ENCODE measurements around the gene ASTL.

ASTL gene

DNA sequence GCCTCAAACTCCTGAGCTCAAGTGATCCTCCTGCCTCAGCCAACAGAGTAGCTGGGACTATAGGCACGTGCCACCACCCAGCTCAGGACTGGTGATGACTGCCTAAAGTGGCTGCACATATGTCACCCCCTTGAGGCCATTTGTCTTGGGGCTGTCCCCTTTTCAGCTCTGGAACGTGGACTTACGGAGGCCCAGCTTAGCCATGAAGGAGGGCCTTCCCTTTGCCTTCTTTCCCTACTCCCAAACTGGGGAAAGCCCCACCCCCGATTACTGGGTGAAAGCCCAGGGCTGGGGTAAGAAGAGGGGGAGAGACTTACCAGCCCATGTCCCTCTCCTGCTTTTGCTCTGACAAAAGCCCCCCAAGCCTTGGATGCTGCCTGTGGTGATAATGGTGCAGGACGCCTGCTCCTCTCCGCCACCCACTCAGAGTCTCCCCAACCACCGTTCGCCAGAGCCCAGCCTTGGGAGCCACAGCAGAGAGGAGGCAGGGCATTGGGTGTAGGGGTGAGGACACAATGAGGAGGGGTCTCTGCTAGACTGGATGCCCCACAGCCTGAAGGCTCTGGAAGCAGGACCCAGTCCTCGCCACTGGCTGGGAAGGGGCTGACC is 9.4 kb upstream of the ASTL start:
- H3K9me3 ChIP-seq (ENCODE audit: insufficient read depth, low read length): no peaks in the 10 kb centered on the region
- DNase-seq (ENCODE audit: low read depth, low spot score): no peak
- peak overlapping the region; percentile 42 for H3K9ac ChIP-seq (ENCODE audit: insufficient read length, low read depth)
- peaks cover 11% of the 10 kb centered on the region for H3K36me3 ChIP-seq (ENCODE audit: insufficient read depth, insufficient read length, low read length)
- H3K27me3 ChIP-seq (ENCODE audit: insufficient read depth, insufficient read length): peaks cover 10% of the 10 kb centered on the region
- no peak for TF ChIP-seq SUZ12 (IDR thresholded peaks at IDR 0.05; ENCODE audit: extremely low read depth, insufficient read depth, insufficient read length)
- no peak for TF ChIP-seq ZNF274 (IDR thresholded peaks at IDR 0.05; ENCODE audit: low read depth, low read length)
- no peak for TF ChIP-seq YY1 (IDR thresholded peaks at IDR 0.05; ENCODE audit: insufficient read depth, insufficient read length)
- peaks cover 40% of the 10 kb centered on the region for H3K4me1 ChIP-seq (ENCODE audit: insufficient read depth, insufficient read length)
- no peak overlapping the region for H3K4me3 ChIP-seq (ENCODE audit: insufficient read length, low read depth)

DNA sequence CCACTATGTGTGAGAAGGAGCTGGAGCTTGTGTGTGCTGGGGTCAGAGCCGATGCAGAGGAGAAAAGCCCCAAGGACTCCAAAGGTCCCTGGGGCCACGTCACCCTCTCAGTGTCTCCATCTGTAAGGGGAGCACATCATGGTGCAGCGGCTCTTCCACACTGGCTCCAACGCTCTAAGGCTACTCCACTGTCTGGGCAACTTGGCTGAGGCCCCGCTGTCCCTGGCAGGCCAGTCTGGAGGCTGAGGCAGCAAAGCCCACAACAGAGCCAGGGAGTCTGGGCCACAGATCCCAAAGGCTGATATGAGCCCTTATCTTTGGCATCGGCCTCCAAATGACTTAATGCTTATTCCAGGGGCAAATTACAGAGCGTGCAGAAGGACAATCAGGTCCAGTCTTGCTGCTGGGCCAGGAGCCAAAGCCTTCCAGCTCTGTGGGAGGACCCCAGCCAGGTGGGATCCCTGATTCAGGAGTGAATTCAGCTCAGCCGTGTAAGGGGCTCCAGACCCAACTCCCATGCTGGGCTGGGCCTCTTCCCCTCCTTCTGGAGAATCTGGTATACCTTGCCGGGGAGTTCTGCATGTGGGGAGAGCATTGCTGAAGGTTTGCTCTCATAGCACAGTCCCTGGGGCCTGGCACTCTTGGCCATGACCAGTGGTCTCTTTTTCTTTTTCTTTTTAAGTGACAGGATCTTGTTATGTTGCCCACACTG is 8.7 kb upstream of the ASTL start:
- H3K9me3 ChIP-seq (ENCODE audit: insufficient read depth, low read length): no peaks in the 10 kb centered on the region
- H3K27me3 ChIP-seq (ENCODE audit: insufficient read depth, insufficient read length): peaks cover 10% of the 10 kb centered on the region
- peaks cover 14% of the 10 kb centered on the region for H3K36me3 ChIP-seq (ENCODE audit: insufficient read depth, insufficient read length, low read length)
- TF ChIP-seq SUZ12 (IDR thresholded peaks at IDR 0.05; ENCODE audit: extremely low read depth, insufficient read depth, insufficient read length): no peak
- TF ChIP-seq YY1 (IDR thresholded peaks at IDR 0.05; ENCODE audit: insufficient read depth, insufficient read length): no peak
- TF ChIP-seq ZNF274 (IDR thresholded peaks at IDR 0.05; ENCODE audit: low read depth, low read length): no peak
- no peak for DNase-seq (ENCODE audit: low read depth, low spot score)
- H3K4me1 ChIP-seq (ENCODE audit: insufficient read depth, insufficient read length): peaks cover 37% of the 10 kb centered on the region
- no peak overlapping the region for H3K9ac ChIP-seq (ENCODE audit: insufficient read length, low read depth)
- H3K4me3 ChIP-seq (ENCODE audit: insufficient read length, low read depth): no peak overlapping the region

DNA sequence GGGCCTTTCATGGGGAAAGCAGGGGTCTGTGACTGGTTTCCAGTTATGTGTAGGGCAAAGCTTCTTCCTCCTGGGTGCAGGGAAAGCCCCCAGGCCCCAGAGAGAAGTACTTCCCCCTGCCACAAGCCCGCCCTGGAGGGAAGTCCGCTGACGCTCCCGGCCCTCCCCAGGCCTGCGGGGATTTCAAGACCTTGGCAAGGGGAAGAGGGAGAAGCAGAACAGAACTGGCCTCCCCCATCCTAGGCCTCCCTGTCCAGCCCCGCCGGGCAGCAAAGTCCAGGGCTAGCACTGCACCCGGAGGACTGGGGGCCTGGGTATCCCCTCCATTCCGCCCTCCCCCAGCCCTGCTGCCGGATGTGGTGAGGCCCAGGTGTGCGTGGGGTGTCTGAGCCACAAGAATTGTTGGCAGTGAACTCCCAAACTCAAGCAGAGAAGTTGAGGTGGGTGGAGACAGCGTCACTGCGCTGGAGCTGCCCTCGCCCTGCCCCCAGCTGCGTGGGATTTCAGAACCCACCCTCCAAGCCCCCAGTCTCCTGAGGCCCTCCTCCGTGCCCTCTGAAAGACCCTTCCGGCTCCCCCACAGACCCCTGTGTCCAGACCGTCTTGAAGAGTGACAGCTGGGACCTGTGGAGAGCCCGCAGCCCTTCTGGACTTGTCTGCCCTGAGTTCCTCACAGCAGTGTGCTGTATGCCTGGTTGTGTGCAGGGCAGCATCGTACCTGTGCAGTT is 8.0 kb upstream of the ASTL start:
- peaks cover 10% of the 10 kb centered on the region for H3K27me3 ChIP-seq (ENCODE audit: insufficient read depth, insufficient read length)
- peaks cover 14% of the 10 kb centered on the region for H3K36me3 ChIP-seq (ENCODE audit: insufficient read depth, insufficient read length, low read length)
- no peak for TF ChIP-seq SUZ12 (IDR thresholded peaks at IDR 0.05; ENCODE audit: extremely low read depth, insufficient read depth, insufficient read length)
- TF ChIP-seq YY1 (IDR thresholded peaks at IDR 0.05; ENCODE audit: insufficient read depth, insufficient read length): no peak
- TF ChIP-seq ZNF274 (IDR thresholded peaks at IDR 0.05; ENCODE audit: low read depth, low read length): no peak
- no peaks in the 10 kb centered on the region for H3K9me3 ChIP-seq (ENCODE audit: insufficient read depth, low read length)
- DNase-seq (ENCODE audit: low read depth, low spot score): no peak
- H3K4me3 ChIP-seq (ENCODE audit: insufficient read length, low read depth): no peak overlapping the region
- peaks cover 36% of the 10 kb centered on the region for H3K4me1 ChIP-seq (ENCODE audit: insufficient read depth, insufficient read length)
- H3K9ac ChIP-seq (ENCODE audit: insufficient read length, low read depth): no peak overlapping the region

DNA sequence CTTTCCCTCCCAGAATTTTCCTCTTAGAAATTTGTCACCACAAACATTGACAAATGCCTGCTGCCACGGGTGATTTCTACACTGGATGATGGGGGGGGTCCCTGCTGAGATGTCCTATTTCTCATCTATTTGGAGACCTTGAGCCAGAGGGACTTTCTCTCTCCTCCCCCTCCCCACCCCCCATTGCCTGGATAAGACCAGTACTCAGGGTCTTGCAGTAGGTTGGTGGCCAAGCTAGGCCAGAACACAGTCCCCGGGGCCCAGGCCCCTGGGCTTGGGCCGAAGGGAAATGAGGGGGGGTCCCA is 7.5 kb upstream of the ASTL start:
- H3K36me3 ChIP-seq (ENCODE audit: insufficient read depth, insufficient read length, low read length): peaks cover 14% of the 10 kb centered on the region
- peaks cover 10% of the 10 kb centered on the region for H3K27me3 ChIP-seq (ENCODE audit: insufficient read depth, insufficient read length)
- H3K9ac ChIP-seq (ENCODE audit: insufficient read length, low read depth): no peak overlapping the region
- H3K4me1 ChIP-seq (ENCODE audit: insufficient read depth, insufficient read length): peaks cover 36% of the 10 kb centered on the region
- TF ChIP-seq ZNF274 (IDR thresholded peaks at IDR 0.05; ENCODE audit: low read depth, low read length) (no peak), YY1 (IDR thresholded peaks at IDR 0.05; ENCODE audit: insufficient read depth, insufficient read length) (no peak), SUZ12 (IDR thresholded peaks at IDR 0.05; ENCODE audit: extremely low read depth, insufficient read depth, insufficient read length) (no peak)
- DNase-seq (ENCODE audit: low read depth, low spot score): no peak
- no peaks in the 10 kb centered on the region for H3K9me3 ChIP-seq (ENCODE audit: insufficient read depth, low read length)
- H3K4me3 ChIP-seq (ENCODE audit: insufficient read length, low read depth): no peak overlapping the region

DNA sequence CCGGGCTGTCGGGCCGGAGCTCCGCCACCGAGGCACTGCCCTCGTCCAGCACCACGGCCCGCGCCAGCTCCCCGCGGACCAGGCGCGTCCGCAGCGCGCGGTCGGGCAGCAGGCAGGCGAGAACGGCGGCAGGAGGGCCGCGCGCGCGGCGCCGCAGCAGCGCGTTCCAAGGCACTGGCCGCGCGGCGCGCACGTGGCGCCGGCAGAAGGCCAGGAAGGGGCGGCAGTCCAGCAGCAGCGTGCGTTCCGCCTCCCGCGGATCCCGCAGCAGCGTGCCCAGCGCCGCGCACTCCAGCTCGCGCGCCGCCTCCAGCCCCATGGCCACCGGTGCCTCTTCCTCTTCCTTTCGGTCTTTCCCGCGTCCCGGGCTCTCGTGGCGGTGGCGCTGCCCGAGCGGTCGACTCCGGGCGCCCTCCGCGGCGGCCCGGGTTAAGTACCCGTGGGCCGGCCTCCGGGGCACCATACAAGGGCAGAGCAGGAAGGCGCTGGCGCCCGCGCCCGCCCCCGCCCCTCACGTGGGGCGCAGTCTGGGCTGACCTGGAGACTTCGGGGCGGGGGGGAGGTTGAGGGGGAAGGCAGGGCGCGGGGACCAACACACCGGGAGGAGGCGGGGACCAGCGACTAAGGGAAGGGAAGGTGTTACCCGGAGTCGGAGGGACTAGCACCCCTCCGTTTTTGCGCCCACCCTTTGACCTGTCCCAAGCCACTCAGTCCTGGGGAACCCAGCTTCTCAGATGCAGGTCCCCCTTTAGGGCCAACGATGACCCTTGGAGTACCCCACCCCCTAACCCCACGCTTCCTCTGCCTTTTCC is 6.9 kb upstream of the ASTL start, which contains the start of gene DUSP2:
Gene DUSP2, minus strand, starts transcription at position 405 of the 812 bp plus-strand sequence. Its CDS starts 86 bp downstream, at position 319.
- H3K4me1 ChIP-seq (ENCODE audit: insufficient read depth, insufficient read length): peaks cover 36% of the 10 kb centered on the region

DNA sequence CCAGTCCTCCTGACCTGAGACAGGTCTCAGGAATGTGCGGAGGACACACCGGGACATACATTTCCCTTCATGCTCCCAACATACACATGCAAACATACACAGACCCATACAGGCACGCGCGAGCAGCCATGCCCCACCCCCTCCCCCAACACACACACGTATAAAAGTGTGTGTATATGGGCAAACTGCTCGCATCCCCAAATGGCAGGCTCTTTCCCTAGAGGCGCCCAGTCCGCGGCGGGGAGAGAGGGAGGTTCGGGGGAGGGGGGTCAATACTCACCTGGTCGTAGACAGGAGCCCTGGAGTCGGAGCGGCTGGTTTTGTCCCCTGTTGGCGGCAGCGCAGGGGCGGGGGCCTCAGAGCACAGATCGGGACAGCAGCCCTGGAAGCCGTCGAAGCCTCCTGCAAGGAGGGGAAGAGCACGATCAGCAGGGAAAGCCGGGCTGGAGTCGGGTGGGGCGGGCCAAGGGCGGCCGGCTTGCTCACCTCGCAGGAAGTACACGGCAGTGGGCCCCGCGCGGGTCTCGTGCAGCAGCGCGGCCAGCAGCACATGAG is 6.3 kb upstream of the ASTL start:
- DNase-seq (ENCODE audit: low read depth, low spot score): no peak
- Histone ChIP-seq H3K36me3 (ENCODE audit: insufficient read depth, insufficient read length, low read length) (peaks cover 14% of the 10 kb centered on the region), H3K27me3 (ENCODE audit: insufficient read depth, insufficient read length) (peaks cover 10% of the 10 kb centered on the region), H3K9me3 (ENCODE audit: insufficient read depth, low read length) (no peaks in the 10 kb centered on the region), H3K4me3 (ENCODE audit: insufficient read length, low read depth) (peak overlapping the region; percentile 58), H3K9ac (ENCODE audit: insufficient read length, low read depth) (peak overlapping the region; percentile 78), H3K4me1 (ENCODE audit: insufficient read depth, insufficient read length) (peaks cover 36% of the 10 kb centered on the region)
- TF ChIP-seq ZNF274 (IDR thresholded peaks at IDR 0.05; ENCODE audit: low read depth, low read length) (no peak), SUZ12 (IDR thresholded peaks at IDR 0.05; ENCODE audit: extremely low read depth, insufficient read depth, insufficient read length) (no peak), YY1 (IDR thresholded peaks at IDR 0.05; ENCODE audit: insufficient read depth, insufficient read length) (no peak)

More for the DNA sequence above, 6.9 kb upstream of the ASTL start, which contains the start of gene DUSP2:
- no peaks in the 10 kb centered on the region for H3K9me3 ChIP-seq (ENCODE audit: insufficient read depth, low read length)
- H3K27me3 ChIP-seq (ENCODE audit: insufficient read depth, insufficient read length): peaks cover 10% of the 10 kb centered on the region
- H3K36me3 ChIP-seq (ENCODE audit: insufficient read depth, insufficient read length, low read length): peaks cover 14% of the 10 kb centered on the region
- peak within 1 kb of the TSS; percentile 58 for H3K4me3 ChIP-seq (ENCODE audit: insufficient read length, low read depth)
- no peak for DNase-seq (ENCODE audit: low read depth, low spot score)
- TF ChIP-seq ZNF274 (IDR thresholded peaks at IDR 0.05; ENCODE audit: low read depth, low read length): no peak
- no peak for TF ChIP-seq YY1 (IDR thresholded peaks at IDR 0.05; ENCODE audit: insufficient read depth, insufficient read length)
- no peak for TF ChIP-seq SUZ12 (IDR thresholded peaks at IDR 0.05; ENCODE audit: extremely low read depth, insufficient read depth, insufficient read length)
- H3K9ac ChIP-seq (ENCODE audit: insufficient read length, low read depth): peak within 1 kb of the TSS; percentile 78

All from NT2/D1 (cell line).